ENCODE results near the gene AP1G2. TPM values are rescaled to one million over a fixed set of nuclear protein-coding genes. Genes with fewer than 3 reads are reported as not detected.

The AP1G2 gene
- total and polyA plus RNA-seq, 2 of the 13 experiments (the other 11 are each of a cell fraction or from before 2014, with no cell fraction given) = 96.9 to 611 TPM

DNA sequence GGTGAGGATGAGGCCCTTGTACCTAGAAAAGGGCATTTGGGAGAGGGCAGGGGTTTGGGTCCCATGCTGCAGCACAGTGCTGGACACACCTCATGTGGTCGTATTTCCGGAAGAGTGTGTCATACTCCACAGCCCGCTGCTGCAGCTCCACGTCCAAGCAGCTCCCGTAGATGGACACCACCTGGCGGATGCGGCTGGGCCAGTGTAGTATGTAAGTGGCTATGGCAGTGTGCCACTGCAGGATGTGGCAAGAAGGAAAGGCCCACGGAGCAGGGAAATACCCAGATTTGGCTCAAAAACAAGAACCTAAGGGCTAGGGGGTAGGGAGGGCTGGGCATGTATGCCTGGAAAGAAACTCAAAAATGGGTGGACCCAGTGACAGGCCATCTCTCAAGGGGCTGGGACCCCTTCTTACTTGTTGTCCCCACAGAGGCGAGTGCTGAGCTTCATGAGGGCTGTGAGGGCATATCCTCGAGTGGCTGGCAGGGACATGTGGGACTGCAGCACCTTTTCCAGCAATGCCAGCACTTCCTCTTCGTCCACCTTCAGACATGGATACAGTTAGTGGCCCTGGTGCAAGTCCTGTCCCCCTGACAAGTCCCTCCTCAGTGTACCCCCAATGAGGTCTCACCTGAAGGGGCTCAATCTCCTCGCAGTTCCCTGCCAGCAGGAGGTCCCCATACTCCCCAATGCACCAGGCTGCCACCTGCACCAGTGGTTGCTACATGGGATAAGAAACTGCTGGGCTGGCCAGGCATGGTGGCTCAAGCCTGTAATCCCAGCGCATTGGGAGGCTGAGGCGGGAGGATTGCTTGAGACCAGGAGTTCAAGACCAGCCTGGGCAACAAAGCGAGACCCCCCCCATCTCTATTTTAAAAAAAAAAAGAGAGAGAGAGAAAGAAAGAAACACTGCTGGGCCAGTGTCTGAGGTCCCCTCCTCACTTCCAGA is 5.4 kb downstream of the AP1G2 start (continued):
- TF ChIP-seq, protein P1, sequence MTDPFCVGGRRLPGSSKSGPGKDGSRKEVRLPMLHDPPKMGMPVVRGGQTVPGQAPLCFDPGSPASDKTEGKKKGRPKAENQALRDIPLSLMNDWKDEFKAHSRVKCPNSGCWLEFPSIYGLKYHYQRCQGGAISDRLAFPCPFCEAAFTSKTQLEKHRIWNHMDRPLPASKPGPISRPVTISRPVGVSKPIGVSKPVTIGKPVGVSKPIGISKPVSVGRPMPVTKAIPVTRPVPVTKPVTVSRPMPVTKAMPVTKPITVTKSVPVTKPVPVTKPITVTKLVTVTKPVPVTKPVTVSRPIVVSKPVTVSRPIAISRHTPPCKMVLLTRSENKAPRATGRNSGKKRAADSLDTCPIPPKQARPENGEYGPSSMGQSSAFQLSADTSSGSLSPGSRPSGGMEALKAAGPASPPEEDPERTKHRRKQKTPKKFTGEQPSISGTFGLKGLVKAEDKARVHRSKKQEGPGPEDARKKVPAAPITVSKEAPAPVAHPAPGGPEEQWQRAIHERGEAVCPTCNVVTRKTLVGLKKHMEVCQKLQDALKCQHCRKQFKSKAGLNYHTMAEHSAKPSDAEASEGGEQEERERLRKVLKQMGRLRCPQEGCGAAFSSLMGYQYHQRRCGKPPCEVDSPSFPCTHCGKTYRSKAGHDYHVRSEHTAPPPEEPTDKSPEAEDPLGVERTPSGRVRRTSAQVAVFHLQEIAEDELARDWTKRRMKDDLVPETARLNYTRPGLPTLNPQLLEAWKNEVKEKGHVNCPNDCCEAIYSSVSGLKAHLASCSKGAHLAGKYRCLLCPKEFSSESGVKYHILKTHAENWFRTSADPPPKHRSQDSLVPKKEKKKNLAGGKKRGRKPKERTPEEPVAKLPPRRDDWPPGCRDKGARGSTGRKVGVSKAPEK (CRISPR knock-in tag; IDR thresholded peaks at IDR 0.05; ENCODE audit: borderline replicate concordance) = 0 out of 2 replicates have a peak, but pooled peaks have one; percentile 64
- TF ChIP-seq PCBP2 (optimal IDR thresholded peaks at IDR 0.05; ENCODE audit: low read depth, low read length, poor library complexity, severe bottlenecking) (no peak), ONECUT2 (CRISPR knock-in tag; IDR thresholded peaks at IDR 0.05) (no peak), ZNF782 (CRISPR knock-in tag; IDR thresholded peaks at IDR 0.05; ENCODE audit: borderline replicate concordance) (peak; percentile 77; the same call in 1 of the 2 replicates), KLF9 (CRISPR knock-in tag; IDR thresholded peaks at IDR 0.05; ENCODE audit: low read depth) (no peak), BORCS8-MEF2B (CRISPR knock-in tag; IDR thresholded peaks at IDR 0.05) (peak; percentile 52; the same call in 1 of the 2 replicates), SRSF4 (IDR thresholded peaks at IDR 0.05; ENCODE audit: low read depth, low read length, poor library complexity, severe bottlenecking) (no peak), SAP130 (CRISPR knock-in tag; IDR thresholded peaks at IDR 0.05; ENCODE audit: low read depth) (no peak), ZNF225 (CRISPR knock-in tag; IDR thresholded peaks at IDR 0.05) (peak; percentile 85; the same call in 1 of the 2 replicates), ARHGAP35 (CRISPR knock-in tag; IDR thresholded peaks at IDR 0.05; ENCODE audit: borderline replicate concordance) (no peak), ZNF562 (CRISPR knock-in tag; IDR thresholded peaks at IDR 0.05; ENCODE audit: borderline replicate concordance) (peak; percentile 37; the same call in 1 of the 2 replicates), ZSCAN12 (CRISPR knock-in tag; IDR thresholded peaks at IDR 0.05) (no peak), REL (CRISPR knock-in tag; conservative IDR thresholded peaks at IDR 0.05) (0 out of 2 replicates have a peak, but pooled peaks have one; percentile 2), NFKB2 (CRISPR knock-in tag; IDR thresholded peaks at IDR 0.05; ENCODE audit: borderline replicate concordance) (no peak), CCDC6 (CRISPR knock-in tag; IDR thresholded peaks at IDR 0.05) (no peak), TMF1 (CRISPR knock-in tag; IDR thresholded peaks at IDR 0.05; ENCODE audit: low read depth) (no peak), ZNF547 (CRISPR knock-in tag; IDR thresholded peaks at IDR 0.05) (no peak), PHB2 (IDR thresholded peaks at IDR 0.05; ENCODE audit: partially characterized antibody) (no peak), HDAC2 (CRISPR knock-in tag; IDR thresholded peaks at IDR 0.05) (no peak), NFATC3 (CRISPR knock-in tag; IDR thresholded peaks at IDR 0.05) (no peak), CBFB (CRISPR knock-in tag; IDR thresholded peaks at IDR 0.05) (no peak), KLF13 (CRISPR knock-in tag; IDR thresholded peaks at IDR 0.05) (peak; percentile 78; the same call in 1 of the 2 replicates), ZNF34 (CRISPR knock-in tag; IDR thresholded peaks at IDR 0.05; ENCODE audit: borderline replicate concordance) (peak; percentile 32; the same call in 1 of the 2 replicates), AKAP8 (CRISPR knock-in tag; IDR thresholded peaks at IDR 0.05) (peak; percentile 67; the same call in 1 of the 2 replicates)
- TF ChIP-seq, protein P2, sequence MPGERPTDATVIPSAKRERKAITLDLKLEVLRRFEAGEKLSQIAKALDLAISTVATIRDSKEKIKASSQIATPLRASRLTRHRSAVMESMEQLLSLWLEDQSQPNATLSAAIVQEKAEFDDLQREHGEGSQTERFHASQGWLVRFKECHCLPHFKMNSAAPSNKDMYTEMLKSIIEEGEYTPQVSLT (CRISPR knock-in tag; IDR thresholded peaks at IDR 0.05; ENCODE audit: borderline replicate concordance, low read depth) = no peak
- TF ChIP-seq, protein P3, sequence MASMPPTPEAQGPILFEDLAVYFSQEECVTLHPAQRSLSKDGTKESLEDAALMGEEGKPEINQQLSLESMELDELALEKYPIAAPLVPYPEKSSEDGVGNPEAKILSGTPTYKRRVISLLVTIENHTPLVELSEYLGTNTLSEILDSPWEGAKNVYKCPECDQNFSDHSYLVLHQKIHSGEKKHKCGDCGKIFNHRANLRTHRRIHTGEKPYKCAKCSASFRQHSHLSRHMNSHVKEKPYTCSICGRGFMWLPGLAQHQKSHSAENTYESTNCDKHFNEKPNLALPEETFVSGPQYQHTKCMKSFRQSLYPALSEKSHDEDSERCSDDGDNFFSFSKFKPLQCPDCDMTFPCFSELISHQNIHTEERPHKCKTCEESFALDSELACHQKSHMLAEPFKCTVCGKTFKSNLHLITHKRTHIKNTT (CRISPR knock-in tag; IDR thresholded peaks at IDR 0.05) = no peak
